HG03378 (cell line): ENCODE measurements around the gene CXCR2.
"Not testable (repeated sequence)": the region's sequence is repeated elsewhere in the genome, so short reads cannot be mapped to it uniquely, and the experiment has no call there.

Experiments used
- ATAC-seq: cut with Tn5 transposase; IDR thresholded peaks from one replicate; pipeline ENCODE4 v1.9.1; 2021; ENCODE audit warnings: mild to moderate bottlenecking, moderate library complexity; ENCODE audit not compliant: unreplicated experiment

CXCR2 gene

DNA sequence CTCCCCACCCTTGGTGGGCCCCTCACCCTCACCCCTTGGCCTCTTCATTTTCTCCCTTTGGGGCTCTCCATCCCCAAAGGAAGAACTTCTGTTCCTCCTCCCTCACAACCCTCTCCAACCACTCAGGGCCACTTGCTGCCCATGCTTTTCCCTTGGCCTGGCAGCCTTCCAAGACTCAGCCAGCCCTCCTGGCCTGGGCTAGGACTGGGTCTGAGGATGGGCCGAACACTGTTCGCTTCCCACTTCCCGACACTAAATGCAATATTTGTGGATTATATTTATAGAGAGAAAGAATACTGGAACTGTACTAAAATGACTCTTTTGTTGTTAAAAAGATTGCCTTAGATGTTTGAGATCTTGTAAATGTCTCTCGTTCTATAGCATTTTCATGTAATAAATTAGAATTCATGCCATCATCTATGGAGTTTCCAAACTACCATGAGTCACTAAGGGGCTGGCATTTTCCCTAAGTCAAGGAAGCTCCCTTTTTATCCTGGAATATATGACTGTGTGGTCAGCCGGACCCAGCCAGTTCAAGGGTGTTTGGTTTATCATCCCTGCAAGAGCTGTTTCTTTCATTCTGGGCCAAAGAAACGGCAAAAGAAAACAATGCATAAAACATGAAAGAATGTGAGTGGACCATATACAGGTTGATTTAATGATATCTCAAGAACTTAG is 3.8 kb downstream of the CXCR2 start:
- ATAC-seq, result no peak

DNA sequence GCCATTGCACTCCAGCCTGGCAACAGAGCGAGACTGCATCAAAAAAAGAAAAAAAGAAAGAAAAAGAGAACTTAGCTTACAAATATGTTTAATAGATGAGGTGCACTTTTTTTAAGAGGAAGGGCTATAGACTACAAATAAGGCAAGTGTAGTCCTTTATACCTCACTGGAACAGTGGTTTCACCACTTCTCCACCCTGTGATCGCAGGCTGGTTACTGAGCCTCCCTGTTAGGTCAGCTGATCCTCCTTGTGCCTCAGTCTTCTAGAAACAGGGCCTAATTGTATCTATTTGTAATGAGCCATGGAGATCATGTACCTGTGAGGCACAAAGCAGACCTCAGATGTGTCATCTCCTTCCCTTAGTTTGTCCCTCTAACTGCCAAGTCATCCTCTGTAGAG is 4.5 kb downstream of the CXCR2 start:
- ATAC-seq, result no peak

DNA sequence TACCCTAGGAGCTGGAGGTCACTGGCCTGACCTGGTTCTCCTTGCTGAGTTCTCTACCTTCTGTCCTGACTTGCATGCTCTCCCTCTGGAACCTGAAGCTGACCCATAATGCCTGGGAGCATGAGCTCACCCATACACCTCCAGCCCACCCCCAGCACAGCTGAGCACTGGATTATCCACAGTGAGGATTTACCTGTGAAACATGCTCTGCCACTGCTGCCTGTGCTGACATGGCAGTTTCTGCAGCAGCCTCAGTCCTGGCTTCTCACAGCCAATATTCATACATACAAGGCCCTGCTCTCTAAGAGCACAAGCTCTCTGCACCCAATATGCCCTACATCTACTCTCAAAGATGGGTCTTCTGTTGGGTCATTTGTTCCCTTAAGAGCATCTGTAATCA is 5.0 kb downstream of the CXCR2 start:
- ATAC-seq, result no peak

DNA sequence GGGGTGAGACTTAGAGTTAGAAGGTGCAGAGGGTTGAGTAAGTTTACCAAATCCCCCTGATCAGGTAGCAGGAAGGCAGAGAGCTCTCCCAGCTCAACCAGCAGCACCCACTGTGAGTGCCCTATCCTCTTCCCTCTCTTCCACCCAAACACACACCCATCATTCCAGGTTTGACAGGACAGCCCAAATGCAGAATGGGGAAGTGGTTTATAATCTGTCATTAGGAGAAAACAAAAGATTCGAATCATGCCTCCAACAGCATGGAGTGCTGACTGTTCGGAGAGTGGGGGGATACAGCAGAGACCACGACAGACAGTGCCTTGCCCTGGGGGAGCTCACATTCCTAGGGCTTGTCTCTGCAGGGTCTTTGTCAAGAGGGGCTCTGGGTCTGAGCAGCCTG is 11.7 kb downstream of the CXCR2 start:
- no peak for ATAC-seq

DNA sequence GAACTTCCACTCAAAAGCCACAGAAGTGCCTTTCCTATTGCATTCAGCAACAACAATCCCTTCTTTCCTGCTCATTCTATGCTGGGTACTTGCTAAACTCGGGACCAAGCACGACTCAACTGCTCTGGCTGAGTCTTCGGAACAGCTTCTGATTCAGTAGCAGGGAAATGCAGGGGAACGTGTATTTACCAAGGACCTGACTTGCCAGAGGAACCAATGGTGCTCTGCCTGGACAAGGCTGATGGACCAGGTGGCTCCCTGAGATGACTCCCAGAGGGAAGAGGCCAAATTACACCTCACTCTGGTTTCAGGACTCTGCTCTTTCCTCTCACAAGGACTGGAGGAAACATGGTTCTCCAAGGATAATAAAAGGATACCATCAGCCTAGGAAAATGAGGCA is 12.2 kb downstream of the CXCR2 start:
- ATAC-seq, result no peak

DNA sequence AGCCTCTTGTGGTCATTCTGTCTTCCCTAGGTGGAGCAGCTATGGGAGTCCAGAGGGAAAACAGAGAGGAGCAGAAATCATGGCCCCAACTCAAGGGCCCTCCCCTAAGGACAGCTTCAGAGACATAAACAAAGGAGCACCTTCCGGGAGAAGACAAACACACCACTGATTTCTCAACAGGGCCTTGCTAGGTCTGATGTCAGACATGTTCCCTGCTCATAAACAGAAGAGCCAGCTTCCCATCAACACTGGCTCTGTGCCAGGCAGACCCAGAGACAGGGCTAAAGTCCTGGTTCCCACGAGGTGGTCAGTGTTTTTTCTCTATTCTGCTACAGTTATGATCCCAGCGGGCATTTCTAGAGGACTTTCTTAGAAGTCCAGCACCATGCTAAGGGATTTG is 19.3 kb downstream of the CXCR2 start:
- no peak for ATAC-seq

DNA sequence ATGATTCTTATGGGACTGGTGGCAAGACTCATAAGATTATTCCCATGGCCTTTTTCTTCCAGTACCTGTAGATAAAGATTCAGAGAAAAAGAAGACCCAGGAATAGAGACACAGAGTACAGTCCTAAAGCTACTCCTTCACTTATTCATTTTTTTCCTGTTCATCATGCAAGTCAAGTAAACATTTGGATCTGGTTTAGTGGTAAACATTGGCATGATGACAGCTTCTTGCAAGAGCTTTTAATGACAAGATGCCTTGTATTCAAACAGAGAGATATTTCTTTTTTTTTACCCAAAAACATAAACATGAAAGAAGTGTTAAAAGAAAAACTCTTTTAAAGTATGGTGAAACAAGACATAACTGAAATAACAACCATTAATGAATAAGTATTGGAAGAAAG is 20.2 kb downstream of the CXCR2 start:
- no peak for ATAC-seq

DNA sequence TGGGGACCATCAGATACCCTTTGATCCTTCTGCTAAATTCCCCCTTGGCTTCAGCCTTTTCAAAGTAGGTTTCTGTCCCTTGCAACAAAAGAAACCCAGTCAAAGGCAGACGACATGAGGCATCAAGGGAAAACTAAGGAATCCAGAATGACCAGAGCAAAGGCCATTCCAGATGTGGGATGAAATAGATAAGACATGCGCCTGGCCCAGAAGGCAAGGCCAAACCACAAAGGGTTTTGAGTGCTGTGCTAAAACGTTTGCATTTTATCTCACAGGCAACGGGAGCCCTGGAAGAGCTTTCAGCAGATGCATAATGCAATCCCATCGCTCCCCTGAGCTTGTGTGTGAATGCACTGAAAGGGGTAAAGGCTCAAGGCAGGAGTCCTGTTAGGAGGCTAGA is 23.3 kb downstream of the CXCR2 start:
- ATAC-seq, result no peak

DNA sequence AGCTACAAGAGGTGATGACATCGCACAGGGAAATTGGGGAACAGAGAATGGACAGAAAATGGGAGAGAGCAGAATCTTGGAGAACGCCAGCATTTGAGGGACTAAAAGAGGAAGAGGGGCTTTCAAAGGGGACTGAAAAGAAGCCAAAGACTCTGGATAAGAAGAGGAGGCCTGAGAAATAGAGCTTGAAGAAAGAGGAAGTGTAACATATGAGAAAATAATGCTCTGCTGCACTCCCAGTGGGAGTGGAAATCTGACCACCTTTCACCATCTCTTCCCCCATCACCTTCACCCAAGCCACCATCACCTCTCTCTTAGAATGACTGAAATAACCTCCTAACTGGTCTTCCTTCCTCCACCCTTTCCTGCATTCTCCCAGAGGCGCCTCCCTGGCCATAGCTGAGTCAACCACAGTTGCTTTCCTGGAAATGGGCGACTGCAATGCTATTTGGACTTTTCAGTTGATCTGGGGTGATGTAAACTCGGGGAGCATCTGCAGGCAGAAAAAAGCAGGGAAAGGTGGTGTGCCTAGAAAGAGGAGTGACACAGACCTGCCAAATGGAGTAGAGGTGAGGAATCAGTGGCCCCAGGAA is 24.1 kb downstream of the CXCR2 start:
- ATAC-seq, result no peak

DNA sequence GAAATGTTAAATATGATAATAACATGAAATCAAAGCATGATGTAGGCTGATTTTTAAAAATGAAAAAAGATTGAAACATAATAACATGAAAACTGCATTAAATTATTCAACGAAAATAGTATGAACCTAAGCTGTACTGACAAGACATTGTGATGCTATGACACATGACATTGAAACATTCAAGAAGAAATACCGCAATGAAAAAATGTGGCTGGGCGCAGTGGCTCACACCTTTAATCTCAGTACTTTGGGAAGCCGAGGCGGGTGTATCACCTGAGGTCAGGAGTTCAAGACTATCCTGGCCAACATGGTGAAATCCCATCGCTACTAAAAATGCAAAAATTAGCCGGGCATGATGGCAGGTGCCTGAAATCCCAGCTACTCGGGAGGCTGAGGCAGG is 26.3 kb downstream of the CXCR2 start:
- no peak for ATAC-seq

DNA sequence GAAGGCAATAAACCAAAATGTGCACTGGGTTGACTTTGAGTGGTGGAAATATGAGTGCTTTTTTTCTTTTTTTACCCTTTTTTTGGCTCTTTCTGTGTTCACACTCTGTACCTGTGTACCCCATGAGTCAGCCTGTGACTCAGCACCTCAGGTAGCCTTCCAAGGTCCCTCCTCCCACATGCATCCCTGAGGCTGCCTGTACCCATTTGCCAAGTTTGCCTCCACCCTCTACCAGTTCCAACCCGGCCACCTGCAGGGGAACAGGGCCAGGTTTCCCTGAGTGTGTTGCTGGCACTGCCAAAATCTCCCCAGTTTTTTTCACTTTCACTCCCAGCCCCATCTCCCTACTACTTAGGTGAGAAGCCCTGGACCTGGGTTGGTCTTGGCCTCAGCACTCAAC is 26.9 kb downstream of the CXCR2 start:
- no peak for ATAC-seq

DNA sequence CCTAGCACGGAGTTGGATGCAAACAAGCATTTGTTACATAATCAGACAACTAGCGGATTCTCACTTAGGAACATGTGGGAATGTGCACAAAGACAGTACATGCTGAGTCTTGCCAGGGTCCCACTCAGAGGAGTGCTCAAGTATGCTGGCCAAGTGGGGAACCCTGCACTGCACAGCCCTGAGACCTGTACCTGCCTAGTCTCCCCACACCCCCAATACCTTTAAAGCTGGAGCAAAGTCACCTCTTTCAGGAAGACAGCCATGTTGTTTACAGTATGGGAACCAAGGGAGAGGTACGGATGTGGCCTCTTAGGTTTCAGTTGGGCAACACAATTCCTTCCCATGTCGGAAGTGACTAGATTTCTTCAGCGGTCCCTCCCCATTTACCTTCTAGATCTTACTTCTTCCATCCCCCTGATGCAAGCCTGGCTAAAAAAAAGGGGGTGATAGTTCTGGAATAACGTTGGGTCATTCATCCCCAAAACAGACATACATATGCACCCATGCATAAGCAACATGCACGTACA is 30.2 kb downstream of the CXCR2 start:
- no peak for ATAC-seq

DNA sequence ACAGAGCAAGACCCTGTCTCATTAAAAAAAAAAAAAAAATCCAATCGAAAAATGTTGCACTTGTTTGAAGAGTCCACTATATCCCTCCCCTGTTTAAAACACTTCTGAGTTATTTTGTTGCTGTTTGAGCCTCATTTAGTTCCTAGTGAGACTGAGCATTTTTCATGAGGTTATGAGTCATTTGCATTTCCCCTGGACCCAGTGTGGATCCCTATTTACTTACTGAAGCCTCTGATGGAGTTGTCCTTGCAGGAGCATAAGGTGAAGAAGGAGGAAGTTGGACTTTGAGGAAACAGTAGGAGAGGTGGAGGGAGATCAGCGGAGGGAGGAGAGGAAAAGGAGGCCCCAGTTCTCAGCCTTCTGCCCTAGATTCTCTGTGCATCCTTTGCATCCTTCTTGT is 35.8 kb downstream of the CXCR2 start:
- ATAC-seq, result no peak

DNA sequence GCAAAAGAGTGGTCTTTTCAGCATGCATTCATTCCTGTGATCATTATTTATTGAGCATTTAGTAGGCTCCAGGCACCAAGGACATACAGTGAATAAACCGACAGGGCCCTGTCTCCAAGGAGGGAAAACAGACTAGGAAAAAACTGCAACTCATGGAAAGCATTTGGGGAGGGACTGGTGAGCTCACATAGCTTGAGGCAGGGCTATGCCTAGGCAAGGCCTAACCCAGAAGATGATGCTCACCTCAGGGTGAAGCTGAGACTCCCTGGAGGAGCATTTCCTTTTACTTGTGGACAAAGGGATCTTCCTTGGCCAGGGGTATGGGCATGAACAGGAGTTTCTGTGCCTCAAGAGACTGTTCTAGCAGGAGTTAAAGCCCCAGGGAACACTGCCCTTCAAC is 37.0 kb downstream of the CXCR2 start:
- ATAC-seq, result no peak

DNA sequence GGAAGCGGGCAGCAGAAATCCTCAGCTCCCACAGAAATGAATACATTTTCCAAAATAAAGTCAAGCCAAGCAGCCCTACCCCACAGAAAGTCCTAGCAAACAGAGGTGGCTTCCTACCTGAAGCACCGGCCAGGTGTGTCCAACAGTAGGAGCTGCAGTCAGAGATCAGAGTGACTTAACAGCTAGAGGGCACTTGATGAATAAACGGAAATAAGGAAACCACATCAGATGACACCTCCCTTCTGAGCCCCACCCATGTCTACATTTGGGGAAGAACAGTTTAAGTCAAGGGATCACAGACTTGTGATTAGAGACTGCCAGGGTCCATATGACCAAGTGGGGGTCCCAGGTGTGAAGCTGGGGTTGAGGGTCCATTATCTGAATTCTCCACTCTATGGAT is 41.0 kb downstream of the CXCR2 start, which contains the start of gene CXCR1:
Gene CXCR1 (minus strand): TSS at position 172 of the 400 bp plus-strand sequence. CDS start 1,751 bp downstream, outside the sequence.
- ATAC-seq, result no peak

DNA sequence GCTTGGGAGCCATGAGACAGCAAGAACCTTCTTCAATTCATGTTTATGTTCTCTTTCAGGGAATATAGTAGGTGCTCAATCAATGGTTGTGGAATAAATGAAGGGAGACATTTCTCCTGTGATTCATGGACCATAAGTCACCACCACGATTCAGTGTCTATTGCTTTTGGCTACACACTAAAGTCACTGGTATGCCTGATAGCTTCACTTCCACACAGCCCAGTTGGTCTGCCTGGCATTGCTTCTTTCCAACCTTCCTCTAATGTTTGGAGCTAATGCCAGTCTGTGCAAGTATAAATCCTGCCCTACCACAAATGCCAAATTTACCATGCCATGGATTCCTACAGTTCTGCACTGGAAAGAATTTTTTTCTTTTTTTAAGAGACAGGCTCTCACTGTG is 42.2 kb downstream of the CXCR2 start:
- no peak for ATAC-seq

DNA sequence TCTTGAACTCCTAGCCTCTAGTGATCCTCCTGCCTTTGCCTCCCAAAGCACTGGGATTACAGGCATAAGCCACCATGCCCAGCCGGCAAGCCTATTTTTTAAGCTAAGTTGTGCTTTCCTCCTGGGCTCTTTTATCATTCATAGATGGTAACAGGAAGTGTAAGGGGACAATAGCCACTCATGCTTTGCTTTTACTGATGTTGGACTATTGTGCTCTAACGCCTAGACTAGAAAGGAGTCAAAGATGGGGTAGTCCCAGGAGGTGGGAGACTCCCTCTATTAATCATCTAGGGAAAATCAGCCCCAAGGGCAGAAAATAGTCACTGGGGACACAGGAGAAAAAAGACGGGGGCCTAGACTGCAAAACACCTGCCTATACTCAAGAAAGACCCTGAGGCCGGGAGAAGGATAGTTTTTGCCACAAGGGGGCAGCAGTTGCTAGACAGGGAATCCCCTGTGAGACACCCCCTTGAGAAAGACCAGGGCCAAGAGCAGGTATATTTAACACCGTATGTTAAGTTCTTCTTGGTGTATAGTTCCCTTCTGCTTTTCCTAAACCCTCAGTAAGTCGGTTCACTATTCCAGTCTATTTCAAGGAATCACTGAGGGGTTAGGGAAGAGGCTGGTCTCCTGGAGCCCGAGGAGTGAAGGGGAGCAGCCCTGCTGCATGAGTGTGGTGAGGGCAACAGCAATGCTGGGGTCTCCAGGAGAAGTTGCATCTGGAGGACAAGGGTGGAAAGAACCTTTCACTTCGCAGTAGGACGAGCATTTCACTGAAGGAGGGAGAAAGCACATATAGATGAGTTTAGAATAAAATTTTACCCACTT is 43.0 kb downstream of the CXCR2 start:
- ATAC-seq, result no peak

DNA sequence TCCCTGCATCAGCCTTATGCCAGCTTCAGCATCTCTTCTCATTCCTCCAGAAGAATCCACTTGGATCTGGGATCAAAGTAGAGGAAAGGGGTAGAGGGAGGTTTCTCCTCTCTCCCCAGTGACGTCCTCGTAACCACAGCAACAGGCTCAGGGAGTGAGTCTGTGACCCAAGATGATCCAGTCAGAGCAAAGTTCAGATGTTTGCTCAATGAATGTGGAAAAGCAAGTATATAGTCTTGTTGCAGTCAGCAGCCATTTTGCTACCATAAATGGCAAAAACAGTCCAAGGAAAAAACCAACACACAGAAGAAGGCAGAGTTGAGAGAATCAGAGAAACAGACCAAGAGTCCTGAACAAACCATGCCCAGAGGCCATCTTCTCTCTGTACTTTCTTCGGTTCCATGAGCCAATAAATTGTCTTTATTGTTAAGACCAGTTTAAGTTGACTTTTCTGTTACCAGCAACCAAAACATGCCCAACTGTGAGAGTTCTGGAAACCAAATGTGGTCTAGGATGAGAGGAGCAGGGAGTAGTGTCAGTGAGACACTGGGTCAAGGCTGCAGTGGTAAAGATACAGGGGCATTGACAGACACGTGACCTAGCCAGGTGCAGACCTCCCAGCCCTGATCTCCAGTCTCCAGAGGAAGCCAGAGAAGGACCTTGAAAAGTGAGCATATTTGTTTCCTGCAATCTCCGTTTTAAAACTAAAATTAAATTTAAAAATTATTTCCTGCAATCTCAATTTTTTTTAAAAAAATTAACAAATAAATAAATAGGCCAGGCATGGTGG is 44.1 kb downstream of the CXCR2 start:
- ATAC-seq, result no peak

DNA sequence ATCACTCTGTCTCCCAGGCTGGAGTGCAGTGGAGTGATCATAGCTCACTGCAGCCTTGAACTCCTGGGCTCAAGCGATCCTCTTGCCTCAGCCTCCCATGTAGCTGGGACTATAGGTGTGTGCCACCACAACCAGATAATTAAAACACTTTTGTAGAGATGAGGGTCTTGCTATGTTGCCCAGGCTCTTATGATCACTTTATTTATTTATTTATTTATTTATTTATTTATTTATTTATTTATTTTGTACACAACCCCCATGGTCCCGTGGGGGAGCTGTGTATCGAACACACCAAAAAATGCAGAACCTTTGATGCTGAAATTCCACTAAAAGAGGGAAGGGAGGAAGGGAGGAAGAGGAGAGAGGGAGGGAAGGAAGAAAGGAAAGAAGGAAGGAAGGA is 45.9 kb downstream of the CXCR2 start:
- ATAC-seq, result not testable (repeated sequence)

DNA sequence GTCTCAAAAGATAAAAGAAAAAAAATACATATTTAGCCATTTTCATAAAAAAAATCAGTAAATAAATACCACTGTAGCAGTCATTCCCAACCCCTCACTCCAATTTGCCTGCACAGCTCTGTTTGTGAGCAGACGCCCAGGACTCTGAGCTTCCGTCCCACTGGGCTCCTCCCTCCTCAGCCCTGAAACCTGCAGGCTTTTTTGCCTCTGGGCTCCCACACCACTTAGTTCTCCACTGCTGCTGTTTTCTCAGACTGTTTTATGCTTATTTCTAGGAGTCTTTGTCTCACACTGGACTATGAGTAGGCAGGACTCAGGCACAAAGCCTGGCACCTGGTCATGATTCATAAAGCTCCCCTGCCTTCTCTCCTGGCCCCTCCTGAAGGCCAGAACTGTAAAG is 47.0 kb downstream of the CXCR2 start:
- ATAC-seq, result no peak

DNA sequence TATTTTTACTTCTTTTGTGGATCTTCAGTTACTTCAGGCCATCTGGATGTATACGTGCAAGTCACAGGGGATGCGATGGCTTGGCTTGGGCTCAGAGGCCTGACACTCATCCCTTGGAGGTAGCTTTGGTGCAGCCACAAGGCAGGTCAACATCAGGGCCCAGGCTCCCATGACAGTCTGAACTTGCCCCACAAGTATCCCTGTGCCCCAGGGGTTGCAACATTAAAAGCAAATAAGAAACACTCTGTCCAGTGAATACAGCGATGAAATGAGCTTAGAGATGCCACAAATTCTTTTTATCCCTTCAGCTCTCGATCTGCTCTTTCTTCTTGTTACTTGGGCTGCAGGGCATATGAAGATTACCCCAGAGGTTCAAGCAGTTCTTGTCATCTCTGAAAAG is 54.0 kb downstream of the CXCR2 start:
- no peak for ATAC-seq
